ENCODE measurements around the gene NRCAM. TPM values are rescaled to one million over a fixed set of nuclear protein-coding genes. Genes with fewer than 3 reads are reported as not detected.

The NRCAM gene
- total and polyA plus RNA-seq, 10 of the 15 experiments (the other 5 are each of a cell fraction or from before 2014, with no cell fraction given), result 0.30 to 2.0 (median 1.0) TPM

DNA sequence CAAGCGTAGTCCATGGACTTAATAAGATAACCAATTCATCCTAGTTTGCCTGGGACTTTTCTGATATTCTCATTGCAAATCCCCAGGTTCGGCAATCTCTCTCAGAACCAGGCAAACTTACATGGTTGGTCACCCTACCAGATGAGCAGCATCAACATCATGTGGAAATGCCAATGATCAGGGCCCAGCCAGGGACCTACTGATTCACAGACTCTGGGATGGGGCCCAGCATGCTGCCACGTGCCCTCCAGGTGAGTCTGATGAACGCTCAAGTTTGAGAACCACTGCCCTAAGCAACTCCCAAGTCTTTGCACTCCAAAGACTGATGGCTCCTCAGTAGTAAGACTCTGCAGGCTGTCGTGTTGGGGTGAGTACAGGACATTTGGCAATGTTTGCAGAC lies 328.8 kb downstream of the NRCAM start:
- CTCF ChIA-PET, result interaction anchor here (0.8 kb wide), 1 partner anchor 14 kb away, joined by 5 read pairs; no protein-coding TSS in a partner anchor
- TF ChIP-seq, protein P1, sequence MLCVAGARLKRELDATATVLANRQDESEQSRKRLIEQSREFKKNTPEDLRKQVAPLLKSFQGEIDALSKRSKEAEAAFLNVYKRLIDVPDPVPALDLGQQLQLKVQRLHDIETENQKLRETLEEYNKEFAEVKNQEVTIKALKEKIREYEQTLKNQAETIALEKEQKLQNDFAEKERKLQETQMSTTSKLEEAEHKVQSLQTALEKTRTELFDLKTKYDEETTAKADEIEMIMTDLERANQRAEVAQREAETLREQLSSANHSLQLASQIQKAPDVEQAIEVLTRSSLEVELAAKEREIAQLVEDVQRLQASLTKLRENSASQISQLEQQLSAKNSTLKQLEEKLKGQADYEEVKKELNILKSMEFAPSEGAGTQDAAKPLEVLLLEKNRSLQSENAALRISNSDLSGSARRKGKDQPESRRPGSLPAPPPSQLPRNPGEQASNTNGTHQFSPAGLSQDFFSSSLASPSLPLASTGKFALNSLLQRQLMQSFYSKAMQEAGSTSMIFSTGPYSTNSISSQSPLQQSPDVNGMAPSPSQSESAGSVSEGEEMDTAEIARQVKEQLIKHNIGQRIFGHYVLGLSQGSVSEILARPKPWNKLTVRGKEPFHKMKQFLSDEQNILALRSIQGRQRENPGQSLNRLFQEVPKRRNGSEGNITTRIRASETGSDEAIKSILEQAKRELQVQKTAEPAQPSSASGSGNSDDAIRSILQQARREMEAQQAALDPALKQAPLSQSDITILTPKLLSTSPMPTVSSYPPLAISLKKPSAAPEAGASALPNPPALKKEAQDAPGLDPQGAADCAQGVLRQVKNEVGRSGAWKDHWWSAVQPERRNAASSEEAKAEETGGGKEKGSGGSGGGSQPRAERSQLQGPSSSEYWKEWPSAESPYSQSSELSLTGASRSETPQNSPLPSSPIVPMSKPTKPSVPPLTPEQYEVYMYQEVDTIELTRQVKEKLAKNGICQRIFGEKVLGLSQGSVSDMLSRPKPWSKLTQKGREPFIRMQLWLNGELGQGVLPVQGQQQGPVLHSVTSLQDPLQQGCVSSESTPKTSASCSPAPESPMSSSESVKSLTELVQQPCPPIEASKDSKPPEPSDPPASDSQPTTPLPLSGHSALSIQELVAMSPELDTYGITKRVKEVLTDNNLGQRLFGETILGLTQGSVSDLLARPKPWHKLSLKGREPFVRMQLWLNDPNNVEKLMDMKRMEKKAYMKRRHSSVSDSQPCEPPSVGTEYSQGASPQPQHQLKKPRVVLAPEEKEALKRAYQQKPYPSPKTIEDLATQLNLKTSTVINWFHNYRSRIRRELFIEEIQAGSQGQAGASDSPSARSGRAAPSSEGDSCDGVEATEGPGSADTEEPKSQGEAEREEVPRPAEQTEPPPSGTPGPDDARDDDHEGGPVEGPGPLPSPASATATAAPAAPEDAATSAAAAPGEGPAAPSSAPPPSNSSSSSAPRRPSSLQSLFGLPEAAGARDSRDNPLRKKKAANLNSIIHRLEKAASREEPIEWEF (IDR thresholded peaks at IDR 0.05; ENCODE audit: insufficient replicate concordance, low read depth, low read length), result no peak
- TF ChIP-seq JUNB (IDR thresholded peaks at IDR 0.05) (no peak), POLR2A (IDR thresholded peaks at IDR 0.05; ENCODE audit: low read depth, low read length) (no peak), FOXK2 (IDR thresholded peaks at IDR 0.05) (no peak), ZNF217 (IDR thresholded peaks at IDR 0.05) (no peak), TCF3 (IDR thresholded peaks at IDR 0.05; ENCODE audit: borderline replicate concordance, insufficient read depth, low read depth, low read length) (no peak), BRCA1 (IDR thresholded peaks at IDR 0.05; ENCODE audit: low read depth, low read length) (no peak), NFYB (IDR thresholded peaks at IDR 0.05; ENCODE audit: insufficient read depth, low read depth, low read length) (no peak), MEF2A (IDR thresholded peaks at IDR 0.05; ENCODE audit: insufficient read depth, low read depth, low read length) (no peak), CBX3 (IDR thresholded peaks at IDR 0.05; ENCODE audit: borderline replicate concordance, low read depth) (no peak), ZNF24 (IDR thresholded peaks at IDR 0.05) (no peak), RAD21 (IDR thresholded peaks at IDR 0.05; ENCODE audit: insufficient read depth, low read depth, low read length) (no peak), EGR1 (IDR thresholded peaks at IDR 0.05; ENCODE audit: borderline replicate concordance in 1 of 2, low read depth in 2 of 2, low read length in 2 of 2) (no peak), IRF4 (IDR thresholded peaks at IDR 0.05; ENCODE audit: low read depth, low read length) (no peak)
- TF ChIP-seq, protein P2, sequence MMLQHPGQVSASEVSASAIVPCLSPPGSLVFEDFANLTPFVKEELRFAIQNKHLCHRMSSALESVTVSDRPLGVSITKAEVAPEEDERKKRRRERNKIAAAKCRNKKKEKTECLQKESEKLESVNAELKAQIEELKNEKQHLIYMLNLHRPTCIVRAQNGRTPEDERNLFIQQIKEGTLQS (IDR thresholded peaks at IDR 0.05; ENCODE audit: borderline replicate concordance, extremely low read depth, low read depth, low read length), result no peak
- TF ChIP-seq, protein P3, sequence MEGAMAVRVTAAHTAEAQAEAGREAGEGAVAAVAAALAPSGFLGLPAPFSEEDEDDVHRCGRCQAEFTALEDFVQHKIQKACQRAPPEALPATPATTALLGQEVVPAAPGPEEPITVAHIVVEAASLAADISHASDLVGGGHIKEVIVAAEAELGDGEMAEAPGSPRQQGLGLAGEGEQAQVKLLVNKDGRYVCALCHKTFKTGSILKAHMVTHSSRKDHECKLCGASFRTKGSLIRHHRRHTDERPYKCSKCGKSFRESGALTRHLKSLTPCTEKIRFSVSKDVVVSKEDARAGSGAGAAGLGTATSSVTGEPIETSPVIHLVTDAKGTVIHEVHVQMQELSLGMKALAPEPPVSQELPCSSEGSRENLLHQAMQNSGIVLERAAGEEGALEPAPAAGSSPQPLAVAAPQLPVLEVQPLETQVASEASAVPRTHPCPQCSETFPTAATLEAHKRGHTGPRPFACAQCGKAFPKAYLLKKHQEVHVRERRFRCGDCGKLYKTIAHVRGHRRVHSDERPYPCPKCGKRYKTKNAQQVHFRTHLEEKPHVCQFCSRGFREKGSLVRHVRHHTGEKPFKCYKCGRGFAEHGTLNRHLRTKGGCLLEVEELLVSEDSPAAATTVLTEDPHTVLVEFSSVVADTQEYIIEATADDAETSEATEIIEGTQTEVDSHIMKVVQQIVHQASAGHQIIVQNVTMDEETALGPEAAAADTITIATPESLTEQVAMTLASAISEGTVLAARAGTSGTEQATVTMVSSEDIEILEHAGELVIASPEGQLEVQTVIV (IDR thresholded peaks at IDR 0.05; ENCODE audit: borderline replicate concordance, partially characterized antibody), result no peak
- TF ChIP-seq, protein P4, sequence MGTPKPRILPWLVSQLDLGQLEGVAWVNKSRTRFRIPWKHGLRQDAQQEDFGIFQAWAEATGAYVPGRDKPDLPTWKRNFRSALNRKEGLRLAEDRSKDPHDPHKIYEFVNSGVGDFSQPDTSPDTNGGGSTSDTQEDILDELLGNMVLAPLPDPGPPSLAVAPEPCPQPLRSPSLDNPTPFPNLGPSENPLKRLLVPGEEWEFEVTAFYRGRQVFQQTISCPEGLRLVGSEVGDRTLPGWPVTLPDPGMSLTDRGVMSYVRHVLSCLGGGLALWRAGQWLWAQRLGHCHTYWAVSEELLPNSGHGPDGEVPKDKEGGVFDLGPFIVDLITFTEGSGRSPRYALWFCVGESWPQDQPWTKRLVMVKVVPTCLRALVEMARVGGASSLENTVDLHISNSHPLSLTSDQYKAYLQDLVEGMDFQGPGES (IDR thresholded peaks at IDR 0.05), result no peak
- Histone ChIP-seq H3K9ac (ENCODE audit: control insufficient read depth, insufficient read depth, low read length) (no peak overlapping the region), H3K27me3 (replicated peaks in 1 of 2; ENCODE audit: control insufficient read depth in 2 of 2, insufficient read depth in 2 of 2, low read length in 1 of 2) (0 out of 4 replicates have a peak, but pooled peaks cover 0 to 3% of the 10 kb centered on the region in 2 experiments), H3K36me3 (ENCODE audit: control insufficient read depth in 2 of 2, insufficient read depth in 2 of 2, low read length in 1 of 2) (no peaks in the 10 kb centered on the region), H4K20me1 (ENCODE audit: control insufficient read depth, insufficient read depth) (no peaks in the 10 kb centered on the region), H3K79me2 (ENCODE audit: control insufficient read depth, insufficient read depth, low read length) (no peaks in the 10 kb centered on the region), H3K27ac (ENCODE audit: control insufficient read depth, insufficient read depth) (no peak overlapping the region), H2AFZ (ENCODE audit: control insufficient read depth, low read depth, low read length) (no peak overlapping the region), H3K9me3 (replicated peaks; ENCODE audit: control insufficient read depth, insufficient read depth, low read length) (no peaks in the 10 kb centered on the region; the same call in 2 of the 3 replicates), H3K4me2 (ENCODE audit: control insufficient read depth, insufficient read depth) (no peak overlapping the region), H3K4me3 (no peak overlapping the region), H3K4me1 (ENCODE audit: control insufficient read depth, insufficient read depth, low read length) (no peaks in the 10 kb centered on the region)
- RAD21 ChIA-PET (ENCODE audit: unreplicated experiment), result no interaction called here
- POLR2A ChIA-PET, result no interaction called here
- in situ Hi-C loops (cut with MboI) (no loop called here), intact Hi-C loops (cut with micrococcal nuclease; ENCODE audit: unreplicated experiment) (no loop called here)
- SMC1A ChIA-PET (ENCODE audit: uncharacterized antibody, unreplicated experiment), result no interaction called here
- DNase-seq (ENCODE audit: low read depth, low spot score) (no peak), ATAC-seq (no peak), FAIRE-seq (no peak)
- WGBS (ENCODE audit: insufficient coverage, insufficient replicate concordance, low lambda C conversion rate, missing lambda C conversion rate), result 19% methylated on average over 5 of the region's 5 CpGs
- no TSS peak for BruUV-seq (replicated peaks)
